BE2C (cell line): ENCODE results near the gene RPL13.
"Not testable (repeated sequence)": the region's sequence is repeated elsewhere in the genome, so short reads cannot be mapped to it uniquely, and the experiment has no call there.

Experiments
- DNase-seq: peaks from one replicate; pipeline ENCODE4 v3.0.0-alpha.2; 2020
- H3K27me3 ChIP-seq: fragments of 250-450 bp; sonication (Bioruptor Pico); 2 replicates; pipeline ENCODE4 v1.5.1; 2020; ENCODE audit warnings: mild to moderate bottlenecking
- H3K36me3 ChIP-seq: fragments of 250-450 bp; sonication (Bioruptor Pico); 2 replicates; pipeline ENCODE4 v1.5.1; 2020; ENCODE audit warnings: mild to moderate bottlenecking
- H3K4me1 ChIP-seq: fragments of 250-450 bp; sonication (Bioruptor Pico); 2 replicates; pipeline ENCODE4 v1.5.1; 2020
- H3K4me3 ChIP-seq: 2 replicates; pipeline ENCODE4 v1.5.1; 2011; ENCODE audit warnings: low read depth, low read length
- H3K9me3 ChIP-seq: fragments of 250-450 bp; sonication (Bioruptor Pico); 2 replicates; pipeline ENCODE4 v1.5.1; 2020
- CTCF ChIP-seq: IDR thresholded peaks from 2 replicates; pipeline ENCODE4 v1.5.1; 2012; ENCODE audit warnings: mild to moderate bottlenecking, low read depth, low read length

The RPL13 gene

GRCh38 chr16:89570342-89570923 lies 10.0 kb downstream of the RPL13 start:
- peaks cover 10% of the 10 kb centered on the region for H3K4me1 ChIP-seq
- H3K4me3 ChIP-seq, result no peak overlapping the region
- no peaks in the 10 kb centered on the region for H3K36me3 ChIP-seq
- DNase-seq, result peak; percentile 9
- H3K27me3 ChIP-seq, result no peaks in the 10 kb centered on the region
- no peak for TF ChIP-seq CTCF
- no peaks in the 10 kb centered on the region for H3K9me3 ChIP-seq

- DNase-seq, H3K4me3 ChIP-seq, H3K27me3 ChIP-seq, H3K36me3 ChIP-seq, H3K4me1 ChIP-seq, H3K9me3 ChIP-seq: not testable (repeated sequence)
Measured at GRCh38 chr16:89570983-89571598, 10.6 kb downstream of the RPL13 start.

- no peak overlapping the region for H3K4me3 ChIP-seq
Measured at GRCh38 chr16:89571636-89572035, 11.2 kb downstream of the RPL13 start.

GRCh38 chr16:89572073-89572484 lies 11.6 kb downstream of the RPL13 start:
- peaks cover 3% of the 10 kb centered on the region; the same call in 1 of the 2 replicates for H3K4me1 ChIP-seq
- no peaks in the 10 kb centered on the region for H3K36me3 ChIP-seq
- no peak for TF ChIP-seq CTCF
- H3K4me3 ChIP-seq, result no peak overlapping the region
- no peak for DNase-seq
- H3K27me3 ChIP-seq, result peaks cover 10% of the 10 kb centered on the region
- no peaks in the 10 kb centered on the region; the same call in 1 of the 2 replicates for H3K9me3 ChIP-seq

More at GRCh38 chr16:89571636-89572035, 11.2 kb downstream of the RPL13 start:
- no peaks in the 10 kb centered on the region; the same call in 1 of the 2 replicates for H3K9me3 ChIP-seq
- H3K4me1 ChIP-seq, result peaks cover 3% of the 10 kb centered on the region; the same call in 1 of the 2 replicates
- no peaks in the 10 kb centered on the region for H3K36me3 ChIP-seq
- H3K27me3 ChIP-seq, result peaks cover 10% of the 10 kb centered on the region
- DNase-seq, result peak; percentile 17
- no peak for TF ChIP-seq CTCF

- Histone ChIP-seq H3K9me3 (no peaks in the 10 kb centered on the region; the same call in 1 of the 2 replicates), H3K36me3 (no peaks in the 10 kb centered on the region), H3K27me3 (peaks cover 10% of the 10 kb centered on the region), H3K4me1 (peaks cover 3% of the 10 kb centered on the region; the same call in 1 of the 2 replicates), H3K4me3 (no peak overlapping the region)
- no peak for TF ChIP-seq CTCF
- DNase-seq, result peak; percentile 10
Measured at GRCh38 chr16:89572485-89573205, 12.2 kb downstream of the RPL13 start.

- Histone ChIP-seq H3K27me3 (peaks cover 10% of the 10 kb centered on the region), H3K36me3 (no peaks in the 10 kb centered on the region), H3K4me3 (no peak overlapping the region), H3K9me3 (no peaks in the 10 kb centered on the region; the same call in 1 of the 2 replicates), H3K4me1 (peaks cover 3% of the 10 kb centered on the region; the same call in 1 of the 2 replicates)
- DNase-seq, result peak; percentile 54
- TF ChIP-seq CTCF, result no peak
Measured at GRCh38 chr16:89573826-89574680, 13.6 kb downstream of the RPL13 start.
